Stimulated activated CD8-positive, alpha-beta memory T cell treated with anti-CD3 and anti-CD28 coated beads, Interleukin-2, amount 100 ng/mL, for 1 hour (primary cell): ENCODE data around the gene RABGAP1L.
"Not testable (repeated sequence)": the region's sequence is repeated elsewhere in the genome, so short reads cannot be mapped to it uniquely, and the experiment has no call there.

Experiments
- DNase-seq, 2 donors: peaks; one replicate each; pipeline ENCODE4 v3.0.0-alpha.2; 2020; ENCODE audit warnings: low read depth in 2 of 2

RABGAP1L gene

DNA sequence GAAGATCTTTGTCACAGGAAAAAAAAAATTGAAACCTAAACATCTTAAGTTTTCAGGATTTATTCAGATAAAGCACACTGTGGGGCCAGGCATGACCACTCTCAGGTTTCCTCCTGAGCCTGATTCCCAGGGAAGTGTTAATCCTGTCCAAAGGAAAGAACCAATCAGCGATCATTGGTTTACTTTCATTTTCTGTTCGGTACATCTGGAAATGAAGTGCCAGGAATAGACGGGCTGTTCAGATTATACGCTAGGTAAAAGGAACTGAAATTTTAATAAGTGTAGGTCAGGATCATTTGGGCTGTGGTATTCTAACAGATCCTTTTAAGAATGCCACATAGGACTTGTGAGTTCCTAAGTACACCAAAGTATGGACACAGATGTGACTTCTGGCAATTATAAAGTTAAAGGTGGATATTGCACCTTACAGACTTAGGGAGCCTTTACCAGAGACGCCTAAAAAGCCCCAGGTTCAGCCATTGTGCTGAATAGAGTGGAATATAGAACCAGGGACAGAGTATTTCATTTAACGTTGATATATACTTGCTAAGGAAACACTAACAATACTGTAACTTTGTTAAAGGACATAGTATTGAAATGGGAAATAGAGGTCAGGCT is 831.2 kb downstream of the RABGAP1L start:
- no peak for DNase-seq

DNA sequence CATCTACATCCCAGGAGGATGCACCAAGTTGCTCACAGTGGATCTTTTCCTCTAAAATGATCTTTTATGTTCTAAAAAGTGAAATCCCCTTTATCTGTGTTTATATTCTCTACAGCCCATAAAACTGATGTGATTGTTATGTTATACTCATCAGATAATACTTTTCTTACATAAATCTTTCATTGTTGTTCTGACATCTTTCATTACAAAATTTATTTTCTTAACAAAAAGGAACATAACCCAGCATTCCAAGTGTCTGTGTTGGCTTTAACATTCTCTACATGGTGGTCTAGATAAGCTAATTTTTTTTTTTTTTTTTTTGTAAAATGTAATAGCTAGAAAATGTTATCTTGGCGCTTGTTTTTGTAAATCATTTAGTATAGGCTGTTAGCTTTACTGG is 832.2 kb downstream of the RABGAP1L start:
- no peak for DNase-seq

DNA sequence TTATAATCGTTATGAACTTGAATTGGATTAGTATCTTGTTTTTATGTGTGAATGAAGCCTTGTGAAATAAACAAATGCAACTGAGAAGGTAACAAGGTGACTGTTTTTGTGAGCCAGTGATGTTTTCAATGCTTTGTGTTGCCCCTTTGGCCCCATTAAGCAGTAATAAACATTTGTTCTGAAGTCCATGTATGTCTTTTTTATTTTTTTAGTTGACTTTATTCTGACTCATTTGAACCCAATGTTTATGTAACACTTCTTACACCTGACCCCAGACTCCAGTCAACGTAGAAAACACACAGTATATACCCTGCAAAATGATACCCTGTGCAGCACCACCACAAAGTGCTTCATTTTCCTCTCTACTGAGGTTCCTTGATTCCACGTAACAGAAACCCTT is 835.8 kb downstream of the RABGAP1L start:
- no peak for DNase-seq

DNA sequence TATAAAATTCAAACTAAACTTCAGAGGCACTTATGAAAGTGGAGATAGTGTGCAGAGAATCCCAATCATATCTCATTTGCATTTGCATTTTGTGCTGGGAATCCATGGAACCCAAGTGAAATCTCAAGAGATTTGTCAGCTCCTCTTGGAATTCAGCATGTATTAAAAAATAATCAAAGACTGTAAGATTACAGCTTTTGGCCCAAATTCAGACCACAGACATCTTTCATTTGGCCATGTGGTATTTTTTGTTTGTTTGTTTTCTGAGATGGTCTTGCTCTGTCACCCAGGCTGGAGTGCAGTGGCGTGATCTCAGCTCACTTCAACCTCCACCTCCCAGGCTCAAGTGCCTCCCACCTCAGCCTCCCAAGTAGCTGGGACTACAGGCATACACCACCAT is 836.6 kb downstream of the RABGAP1L start:
- no peak for DNase-seq

DNA sequence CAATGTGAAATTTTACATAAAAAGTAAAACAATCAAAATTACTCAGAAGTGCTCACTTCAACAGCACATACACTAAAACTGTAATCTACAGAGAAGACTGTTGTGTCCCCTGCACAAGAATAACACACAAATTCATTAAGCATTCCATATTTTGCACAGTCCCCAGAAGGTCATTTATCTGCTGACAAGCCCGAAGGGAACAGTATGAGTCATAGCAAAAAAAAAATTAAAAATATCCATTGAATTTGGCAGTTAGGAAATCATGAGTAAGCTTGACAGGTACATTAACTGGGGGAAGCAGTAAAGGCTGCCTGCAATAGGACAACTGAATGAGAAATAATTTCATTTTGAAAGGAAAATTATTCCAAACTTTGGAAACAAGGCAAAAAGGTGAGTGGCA is 837.2 kb downstream of the RABGAP1L start:
- DNase-seq = no peak

DNA sequence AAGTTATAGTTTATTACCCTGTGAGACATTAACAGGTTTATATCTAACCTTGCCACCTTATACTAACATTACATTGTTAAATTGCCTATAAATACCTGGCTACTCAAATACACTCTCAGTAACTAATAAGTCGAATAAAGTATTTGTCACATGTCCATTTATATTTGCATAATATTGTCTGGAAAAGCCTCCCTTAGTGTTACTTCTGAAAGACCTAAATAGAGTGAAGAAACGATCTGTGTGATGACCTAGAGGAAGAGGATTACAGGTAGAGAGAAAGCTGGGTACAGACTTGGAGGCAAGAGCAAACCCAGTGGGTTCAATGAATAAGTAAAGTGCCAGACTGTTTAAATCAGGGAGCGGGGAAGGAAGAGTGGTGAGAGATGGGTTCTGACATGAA is 837.7 kb downstream of the RABGAP1L start:
- DNase-seq = no peak

DNA sequence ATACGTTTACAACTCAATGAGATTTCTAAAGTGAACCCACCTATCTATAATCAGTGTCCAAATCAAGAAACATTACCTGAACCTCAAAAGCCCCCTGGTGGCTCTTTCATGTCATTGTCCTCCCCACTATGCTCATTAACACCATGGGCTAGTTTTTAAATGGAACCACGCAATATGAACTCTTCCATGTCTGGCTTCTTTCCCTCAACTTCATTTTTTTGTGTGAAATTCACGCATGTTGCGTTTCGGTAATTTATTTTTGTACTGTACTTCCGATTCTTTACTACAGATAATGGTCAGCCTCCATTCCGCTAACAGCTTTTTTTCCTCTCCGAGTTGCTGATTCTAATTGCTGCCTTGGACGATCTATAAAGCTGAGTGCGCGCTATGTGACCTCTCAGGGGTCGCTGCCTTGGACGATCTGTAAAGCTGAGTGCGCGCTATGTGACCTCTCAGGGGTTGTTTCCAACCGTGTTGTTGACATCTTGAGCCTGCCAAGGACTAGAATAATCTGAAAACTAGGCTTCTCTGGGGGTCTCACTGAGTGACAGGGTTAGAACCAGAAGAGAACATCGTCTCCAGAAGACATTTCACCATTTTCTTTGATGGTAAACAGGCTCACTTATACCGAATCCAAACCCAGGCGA is 839.4 kb downstream of the RABGAP1L start:
- peak; percentile 7 to 8 for DNase-seq

DNA sequence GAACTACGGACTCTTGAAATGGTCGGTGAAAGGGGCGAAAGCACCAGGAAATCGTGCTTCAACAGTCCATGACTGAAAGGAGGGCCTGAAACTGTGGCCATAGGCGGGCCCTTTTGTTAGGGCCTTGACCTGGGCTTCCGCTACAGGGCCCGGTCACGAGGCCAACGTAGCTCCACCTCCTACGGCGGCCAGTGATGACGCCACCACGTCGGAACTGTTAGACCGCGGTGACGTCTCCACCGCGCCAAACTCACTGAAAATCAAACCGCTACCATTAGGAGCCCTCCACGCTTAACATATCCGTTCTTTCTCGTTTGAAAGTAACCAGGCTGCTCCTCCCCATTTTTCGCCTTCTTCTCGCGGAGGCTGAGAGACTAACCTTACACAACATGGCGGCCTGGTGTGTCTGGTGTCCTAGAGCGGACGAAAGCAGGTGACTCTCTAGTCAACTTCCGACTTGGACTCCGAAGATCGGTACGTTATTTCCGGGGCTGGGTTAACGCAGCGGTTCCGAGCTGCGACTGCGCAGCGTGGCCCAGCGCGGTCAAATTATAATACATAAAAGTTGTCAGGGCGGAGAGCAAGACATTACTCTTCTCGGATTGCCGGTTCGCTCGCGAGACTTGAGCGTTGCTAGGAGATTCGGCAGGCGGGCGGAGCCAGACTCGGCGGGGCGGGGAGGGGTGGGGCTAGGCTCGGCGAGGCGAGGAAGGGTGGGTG is 840.1 kb downstream of the RABGAP1L start:
- peak; percentile 94 to 95 for DNase-seq

DNA sequence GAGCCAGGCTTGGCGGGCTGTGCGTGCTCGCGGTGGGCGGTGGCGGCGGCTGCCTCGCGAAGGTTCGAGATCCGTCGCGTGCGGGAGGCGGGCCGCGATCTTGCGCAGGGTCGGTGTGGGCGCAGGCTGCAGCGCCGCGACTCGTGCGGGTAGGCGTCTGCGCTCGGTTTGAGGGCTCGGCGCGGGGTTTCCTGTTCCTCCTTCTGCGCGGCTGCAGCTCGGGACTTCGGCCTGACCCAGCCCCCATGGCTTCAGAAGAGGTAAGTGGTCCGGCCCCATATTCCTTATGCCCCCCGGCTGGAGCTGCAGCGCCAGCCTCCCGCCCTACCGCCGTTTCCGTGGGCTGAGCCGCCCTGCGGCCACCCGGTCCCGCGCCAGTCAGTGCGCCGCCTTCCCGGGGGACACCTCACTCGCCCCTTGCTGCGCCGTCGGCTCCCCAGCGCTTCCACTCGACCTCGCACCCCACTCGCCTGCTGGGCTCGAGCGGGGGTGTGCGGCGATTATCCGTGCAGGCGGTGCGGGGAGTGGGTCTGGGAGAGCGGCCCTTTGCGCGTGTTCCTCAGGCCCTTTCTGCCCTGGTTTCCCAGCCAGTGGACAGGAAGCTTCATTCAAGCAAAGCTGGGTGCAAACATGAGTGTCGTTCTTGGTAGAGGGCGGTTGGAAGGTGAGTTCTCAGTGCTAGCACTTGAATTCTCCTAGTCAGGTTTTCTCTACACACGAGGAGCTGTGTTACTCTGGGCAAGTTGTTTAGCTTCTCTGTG is 840.8 kb downstream of the RABGAP1L start, which contains the start of gene CACYBP:
CACYBP (plus strand) TSS at position 12 of the 761 bp plus-strand sequence; CDS start at position 246, 234 bp downstream.
- no peak for DNase-seq

DNA sequence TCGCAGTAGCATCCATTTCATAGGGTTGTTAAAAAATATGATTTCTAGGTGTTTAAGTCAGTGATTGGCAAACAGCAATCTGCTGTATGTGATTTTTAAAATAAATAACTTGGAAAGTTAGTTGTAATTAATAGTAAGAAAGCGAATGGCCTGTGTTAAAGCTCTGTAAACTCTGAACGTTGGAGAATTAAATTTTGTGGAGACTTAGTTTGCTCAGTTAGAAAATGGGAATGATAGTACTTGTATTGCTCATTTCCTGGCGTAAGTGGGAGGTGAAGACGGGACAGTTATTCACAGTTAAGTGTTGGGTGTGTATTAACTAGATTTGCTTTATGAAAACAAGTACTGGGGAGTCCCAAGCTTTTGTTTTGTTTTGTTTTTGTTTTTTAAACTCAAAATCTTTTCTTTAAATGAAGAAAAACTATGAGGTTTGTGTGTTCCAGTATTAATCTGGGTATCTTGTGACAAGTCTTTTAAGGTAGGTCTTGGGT is 841.4 kb downstream of the RABGAP1L start:
- no peak for DNase-seq

DNA sequence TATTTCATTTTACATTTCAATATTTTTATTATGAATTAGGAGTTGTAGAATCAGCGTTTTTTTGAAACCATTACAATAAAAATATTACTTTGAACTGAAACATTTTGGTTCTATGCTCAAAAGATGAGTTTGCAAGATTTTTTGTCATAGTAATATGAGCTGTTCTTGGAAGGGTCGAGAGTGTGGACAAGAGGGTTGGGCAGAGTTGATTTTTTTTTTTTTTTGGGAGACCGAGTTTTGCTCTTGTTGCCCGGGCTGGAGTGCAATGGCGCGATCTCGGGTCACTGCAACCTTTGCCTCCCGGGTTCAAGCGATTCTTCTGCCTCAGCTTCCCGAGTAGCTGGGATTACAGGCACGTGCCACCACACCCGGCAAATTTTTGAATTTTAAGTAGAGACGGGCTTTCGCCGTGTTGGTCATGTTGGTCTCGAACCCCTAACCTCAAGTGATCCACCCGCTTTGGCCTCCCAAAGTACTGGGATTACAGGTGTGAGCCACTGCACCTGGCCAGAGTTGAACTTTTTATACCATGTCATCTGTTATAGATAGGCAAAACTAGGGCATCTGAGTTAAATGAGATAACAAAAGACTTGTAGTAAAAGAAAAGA is 843.7 kb downstream of the RABGAP1L start:
- no peak for DNase-seq

DNA sequence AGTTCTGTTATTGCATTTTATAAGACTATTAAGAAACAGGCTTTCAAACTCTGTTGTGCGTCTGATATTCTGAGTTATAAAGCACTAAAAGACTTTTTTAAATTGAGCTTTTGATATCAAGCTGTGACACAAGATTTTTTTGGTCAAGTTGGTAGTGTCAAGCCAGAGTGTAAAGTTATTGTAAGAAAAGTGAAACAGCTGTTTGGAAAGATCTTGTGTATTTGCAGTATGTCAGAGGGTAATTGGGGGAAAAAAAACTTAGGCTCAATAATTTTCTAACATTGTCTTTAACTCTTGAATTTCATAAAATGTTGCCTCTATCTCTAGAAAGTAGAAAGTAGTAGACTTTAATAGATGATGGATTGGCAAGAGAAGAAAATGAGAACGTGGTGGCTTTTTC is 844.2 kb downstream of the RABGAP1L start:
- DNase-seq = no peak

DNA sequence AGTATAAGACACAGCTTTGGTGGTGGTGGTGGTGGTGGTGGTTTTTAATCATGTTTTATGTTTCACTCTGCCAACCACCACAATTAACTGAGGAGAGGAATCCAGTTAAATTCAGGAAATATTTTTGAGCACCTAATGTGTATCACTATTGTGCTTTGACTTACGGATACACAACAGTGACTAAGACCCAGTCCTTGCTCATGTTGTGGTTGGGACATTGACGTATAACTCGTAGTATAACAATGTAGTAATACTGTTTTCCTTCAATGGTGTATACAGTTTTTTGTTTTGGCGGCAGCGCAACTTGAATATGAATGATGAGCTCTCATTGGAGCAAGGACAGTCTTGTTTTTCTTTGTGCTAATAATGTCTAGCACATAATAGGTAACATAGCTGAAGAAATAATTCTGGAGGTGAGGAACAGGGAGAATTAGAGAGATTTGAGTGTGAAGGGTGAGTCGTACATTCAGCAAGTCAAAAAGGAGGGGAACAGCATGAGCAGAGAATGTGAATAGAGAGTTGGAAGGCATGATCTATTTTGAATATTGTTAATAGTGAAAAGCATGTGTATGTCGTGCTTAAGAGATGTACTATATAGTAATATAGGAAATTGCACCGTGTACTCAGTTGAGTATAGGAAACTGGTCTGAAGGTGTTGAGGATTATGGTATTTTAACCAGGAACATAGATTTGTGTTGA is 845.9 kb downstream of the RABGAP1L start:
- no peak for DNase-seq

DNA sequence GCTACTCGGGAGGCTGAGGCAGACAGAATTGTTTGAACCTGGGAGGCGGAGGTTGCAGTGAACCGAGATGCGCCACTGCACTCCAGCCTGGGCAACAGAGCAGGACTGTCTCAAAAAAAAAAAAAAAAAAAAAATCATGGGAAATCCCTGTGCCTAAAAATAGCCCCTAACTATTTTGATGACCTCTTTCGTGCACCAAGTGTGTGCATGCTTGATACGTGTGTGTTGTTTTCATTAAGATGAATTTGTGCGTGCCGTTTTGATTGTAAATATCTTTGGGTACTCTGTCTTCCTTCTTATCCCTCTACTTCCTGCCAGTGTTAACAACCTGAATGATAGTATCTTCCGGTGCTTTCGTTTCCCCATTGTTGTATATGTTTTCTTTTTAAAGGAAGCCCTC is 850.2 kb downstream of the RABGAP1L start:
- DNase-seq = no peak

DNA sequence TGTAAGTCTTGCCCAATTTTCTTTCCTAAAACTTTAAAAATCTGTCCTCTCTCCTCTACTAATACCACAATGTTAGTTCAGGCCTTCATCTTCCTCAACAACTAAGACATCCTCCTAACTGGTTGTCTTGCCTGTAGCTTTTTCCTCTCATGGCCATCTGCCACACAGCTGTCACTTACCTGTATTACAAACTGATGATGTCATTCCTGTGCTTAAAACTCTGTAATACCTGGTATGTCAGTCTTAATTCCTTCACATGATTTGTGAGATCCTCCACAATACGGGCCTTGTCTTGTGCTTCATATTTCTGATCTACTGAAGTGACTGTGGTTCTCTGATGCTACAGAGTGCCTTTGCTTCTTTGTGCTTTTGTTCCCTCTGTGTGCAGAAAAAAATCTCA is 854.1 kb downstream of the RABGAP1L start:
- DNase-seq = no peak

DNA sequence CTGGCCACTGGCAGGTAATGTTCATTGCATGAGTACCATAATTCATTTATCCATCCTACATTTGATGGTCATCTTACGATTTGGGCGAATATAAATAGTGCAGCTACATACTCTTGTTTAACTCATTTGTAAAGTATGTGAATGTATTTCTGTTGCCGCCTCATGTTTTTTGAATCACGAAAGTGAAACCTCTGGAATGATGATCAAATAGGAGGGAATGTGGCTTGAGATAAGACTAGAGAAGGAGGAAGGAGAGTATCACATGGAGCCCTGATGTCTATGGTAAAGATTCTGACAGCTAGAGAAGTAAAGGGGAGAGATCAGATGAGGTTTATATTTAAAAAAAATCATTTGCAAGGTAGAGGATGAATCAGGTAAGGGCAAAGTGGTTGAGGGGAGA is 855.9 kb downstream of the RABGAP1L start:
- no peak for DNase-seq

DNA sequence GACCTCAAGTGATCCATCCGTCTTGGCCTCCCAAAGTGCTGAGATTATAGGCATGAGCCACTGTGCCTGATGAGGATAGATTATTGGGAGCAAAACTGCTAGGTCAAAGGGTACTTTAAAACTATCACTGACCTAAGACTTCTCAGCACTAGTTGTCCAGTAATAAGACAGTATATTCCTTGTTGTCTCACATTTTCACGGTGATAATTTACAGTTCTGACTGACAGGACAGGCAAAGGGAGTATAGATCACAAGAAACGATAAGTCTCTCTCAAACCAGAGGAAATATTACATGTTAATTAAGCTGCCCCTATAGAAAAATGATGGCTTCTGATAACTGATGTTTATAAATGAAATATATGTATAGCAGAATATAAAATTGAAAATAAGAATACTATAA is 860.2 kb downstream of the RABGAP1L start:
- no peak for DNase-seq

DNA sequence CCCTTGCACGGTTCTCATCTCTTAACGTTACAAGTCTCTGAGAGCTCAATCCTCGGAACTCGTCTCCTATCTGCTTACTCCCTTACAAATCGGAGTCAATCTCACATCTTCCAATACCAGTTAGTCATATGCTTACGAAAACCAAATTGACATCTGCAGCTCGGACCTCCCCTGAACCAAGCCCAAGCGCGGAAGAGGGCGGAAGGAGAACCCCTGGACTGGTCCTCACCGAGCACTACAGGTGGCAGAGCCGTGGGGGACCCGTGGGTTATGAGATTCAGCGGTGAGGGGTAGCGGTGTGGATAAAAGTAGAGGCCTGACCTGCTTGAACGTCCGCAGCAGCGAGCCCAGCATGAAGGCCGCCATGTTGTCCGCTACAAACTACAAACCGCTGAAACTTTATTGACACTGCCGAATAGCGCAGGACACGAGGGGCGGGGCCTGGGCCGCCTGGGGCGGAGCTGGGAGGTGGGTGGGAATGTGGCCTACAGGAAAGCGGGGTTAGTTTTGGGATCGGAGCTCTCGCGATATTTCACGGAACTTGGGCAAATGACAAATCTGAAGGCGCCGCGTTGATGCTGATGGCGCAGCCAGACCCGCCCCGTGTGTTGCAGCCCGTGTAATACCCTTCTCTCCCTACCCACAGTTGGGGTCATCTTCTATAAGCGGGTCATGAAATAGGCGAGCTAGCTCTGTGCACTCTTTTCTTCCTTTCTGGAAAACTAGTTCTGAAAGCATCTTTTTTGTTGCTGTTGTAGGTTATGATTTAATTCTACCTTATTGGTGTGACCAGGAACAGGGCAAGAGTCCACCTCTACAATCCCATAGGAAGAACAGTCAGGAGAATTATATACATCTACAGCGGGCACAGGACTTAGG is 864.0 kb downstream of the RABGAP1L start, which contains the start of gene MRPS14:
MRPS14 (minus strand) TSS at position 383 of the 879 bp plus-strand sequence; CDS start at position 366, 17 bp downstream.
- peak; percentile 94 to 95 for DNase-seq

DNA sequence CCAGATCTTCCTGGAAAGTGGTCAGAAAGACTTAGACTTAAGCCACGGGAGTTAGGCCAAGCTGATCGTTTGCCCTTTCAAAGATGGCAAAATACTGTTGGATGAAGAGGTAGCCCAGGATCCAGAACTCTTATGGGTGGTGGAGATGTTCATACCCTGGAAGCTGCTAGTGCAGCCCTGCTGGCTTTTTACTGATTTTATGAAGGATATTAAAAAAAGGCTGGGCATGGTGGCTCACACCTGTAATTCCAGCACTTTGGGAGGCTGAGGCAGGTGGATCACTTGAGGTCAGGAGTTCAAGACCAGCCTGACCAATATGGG is 864.6 kb downstream of the RABGAP1L start:
- DNase-seq = not testable (repeated sequence)

DNA sequence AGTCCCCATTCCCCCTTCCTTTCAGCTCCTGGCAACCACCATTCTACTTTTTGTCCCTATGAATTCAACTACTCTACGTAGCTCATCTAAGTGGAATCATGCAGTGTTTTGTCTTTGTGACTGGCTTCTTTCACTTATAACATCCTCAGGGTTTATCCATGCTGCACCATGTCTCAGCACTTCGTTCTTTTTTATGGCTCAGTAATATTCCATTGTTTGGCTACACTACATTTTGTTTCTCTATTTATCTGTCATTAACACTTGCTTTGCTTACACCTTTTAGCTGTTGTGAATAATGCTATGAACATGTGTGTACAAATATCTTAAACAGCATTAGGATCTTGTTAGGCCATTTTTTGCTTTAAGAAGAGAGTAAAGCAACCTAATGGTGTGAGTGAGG is 865.5 kb downstream of the RABGAP1L start:
- DNase-seq = no peak
